Activated CD4-positive, CD25-positive, alpha-beta regulatory T cell treated with anti-CD3 and anti-CD28 coated beads, Interleukin-2, amount 50 U/mL, for 24 hours (primary cell): ENCODE data around the gene NTMT1.

Experiments used
- ATAC-seq, 2 donors: fragments of 150-1000 bp; cut with Tn5 transposase; one replicate each; pipeline ENCODE4 v1.10.0; 2021; ENCODE audit warnings: mild to moderate bottlenecking in 1 of 2, moderate library complexity in 1 of 2

The NTMT1 gene

GRCh38 chr9:129597355-129598088 is 28.4 kb upstream of the NTMT1 start:
- ATAC-seq: peak; percentile 37 to 44

GRCh38 chr9:129598089-129598596 is 27.8 kb upstream of the NTMT1 start:
- no peak for ATAC-seq

DNA sequence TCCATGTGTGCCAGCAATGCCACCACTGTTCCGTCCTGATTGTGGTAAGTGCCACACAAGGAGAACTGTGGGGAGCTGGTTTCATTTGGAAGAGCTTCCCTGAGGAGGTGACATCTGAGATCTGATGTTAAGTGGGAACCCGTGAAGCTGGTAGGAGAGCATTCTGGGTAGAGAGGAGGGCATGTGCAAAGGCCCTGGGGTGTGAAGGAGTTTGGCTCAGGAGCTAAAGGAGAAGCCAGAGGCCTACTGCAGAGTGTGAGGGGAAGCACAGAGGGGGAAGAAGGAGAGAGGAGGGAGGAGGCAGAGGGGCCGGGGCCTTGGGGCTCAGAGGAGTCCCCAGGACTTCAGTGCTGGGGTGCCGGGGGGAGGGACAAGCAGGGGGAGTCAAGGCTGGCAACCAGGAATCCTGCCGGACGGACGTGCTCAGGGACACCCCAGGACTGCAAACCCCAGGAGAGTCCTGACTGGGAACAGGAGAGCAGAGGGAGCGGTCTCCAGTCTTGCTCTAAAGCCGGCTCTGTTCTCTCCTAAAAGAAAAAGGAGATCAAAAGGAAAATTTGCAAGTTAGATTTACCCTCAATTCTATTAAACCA is 24.8 kb upstream of the NTMT1 start:
- ATAC-seq: no peak

- peak in 1 of 2 donors; percentile 13 for ATAC-seq
These were observed 23.2 kb upstream of the NTMT1 start for GRCh38 chr9:129602598-129603415.

DNA sequence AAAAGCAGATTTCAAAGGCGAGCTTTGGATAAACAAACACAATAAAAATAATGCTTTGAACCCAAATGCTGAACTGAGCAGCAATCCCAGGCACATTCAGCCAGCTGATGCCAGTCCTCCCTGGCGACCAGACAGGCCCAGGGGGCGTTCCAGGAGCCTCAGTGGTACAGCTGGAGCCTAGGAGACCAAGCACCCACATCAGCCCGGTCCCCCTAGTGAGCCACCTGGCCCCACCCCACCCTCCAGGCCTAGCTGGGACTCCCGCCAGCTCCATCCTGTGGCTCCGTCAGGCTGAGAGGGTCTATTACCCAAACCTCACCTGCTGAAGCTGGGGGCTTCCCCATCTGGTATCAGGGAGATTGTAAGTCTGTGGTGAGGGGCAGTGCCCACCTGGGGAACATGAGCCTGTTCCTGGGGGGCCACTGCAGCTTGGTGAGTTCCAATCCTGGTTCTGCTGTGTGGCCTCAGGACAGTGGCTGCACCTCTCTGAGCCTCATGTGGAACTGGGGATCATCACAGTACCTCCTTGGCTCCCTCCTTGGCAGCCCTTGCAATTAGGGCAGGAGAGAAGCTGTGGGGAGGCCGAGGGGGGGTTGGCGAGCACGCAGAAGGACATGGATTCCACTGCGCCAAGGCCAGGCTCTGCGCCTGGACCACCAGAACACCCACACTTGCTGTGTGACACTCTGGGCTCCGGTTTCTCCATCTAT is 21.8 kb upstream of the NTMT1 start:
- no peak for ATAC-seq

DNA sequence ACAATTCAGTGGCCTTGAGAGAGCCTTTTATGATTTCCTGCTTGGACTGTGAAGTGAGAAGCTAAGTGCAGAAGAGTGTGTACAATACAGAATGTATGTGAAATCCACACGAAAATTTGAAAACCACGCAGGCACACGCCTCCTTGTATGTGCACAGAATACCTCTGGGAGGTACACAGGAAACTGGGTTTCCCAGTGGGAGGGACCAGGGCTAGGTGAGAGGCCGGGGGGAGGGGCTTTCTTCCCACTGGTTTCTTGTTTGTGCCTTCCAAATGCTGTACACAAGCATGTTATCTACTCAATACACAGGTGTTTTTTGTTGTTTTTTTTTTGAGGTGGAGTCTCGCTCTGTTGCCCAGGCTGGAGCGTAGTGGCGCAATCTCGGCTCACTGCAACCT is 21.2 kb upstream of the NTMT1 start:
- no peak for ATAC-seq

DNA sequence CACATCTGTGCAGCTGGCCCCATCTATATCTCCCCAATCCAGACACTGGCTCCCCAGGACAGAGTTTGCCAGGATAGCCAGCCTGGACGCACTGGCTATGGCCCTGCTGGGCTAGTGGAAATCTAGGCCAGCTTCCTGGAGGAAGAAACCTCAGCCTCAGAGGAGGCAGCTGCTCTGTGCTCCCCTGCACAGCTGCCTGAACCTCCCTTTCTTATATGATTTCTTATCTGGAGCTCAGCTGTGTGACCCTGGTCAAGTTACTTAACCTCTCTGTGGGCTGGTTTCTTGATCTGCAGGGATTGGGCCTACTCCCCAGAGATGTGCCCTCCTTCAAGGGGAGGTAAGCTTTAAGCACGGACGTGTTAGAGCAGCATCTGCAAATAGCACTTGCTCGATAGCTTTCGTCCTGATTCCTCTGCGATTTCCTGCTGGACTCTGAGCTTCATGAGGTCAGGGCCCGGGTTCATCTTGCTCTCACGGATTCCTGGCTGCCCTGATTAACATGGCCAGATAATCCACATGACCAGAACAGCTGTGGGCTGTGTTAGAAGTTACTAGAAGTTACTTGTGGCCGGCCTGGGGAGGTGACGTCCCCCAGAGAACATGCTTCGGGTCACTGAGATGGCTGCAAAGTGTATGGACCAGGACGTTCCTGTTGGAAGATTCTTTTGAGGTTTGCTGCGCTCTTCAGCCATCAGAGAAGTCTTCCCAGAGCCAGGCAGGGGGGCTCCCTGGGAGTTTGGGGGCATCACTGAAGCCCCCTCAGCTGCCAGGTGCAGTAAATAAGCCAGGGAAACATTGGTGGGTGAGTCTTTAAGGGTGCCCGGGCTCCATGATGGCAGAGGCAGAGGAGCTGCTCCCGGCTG is 19.6 kb upstream of the NTMT1 start:
- no peak for ATAC-seq

DNA sequence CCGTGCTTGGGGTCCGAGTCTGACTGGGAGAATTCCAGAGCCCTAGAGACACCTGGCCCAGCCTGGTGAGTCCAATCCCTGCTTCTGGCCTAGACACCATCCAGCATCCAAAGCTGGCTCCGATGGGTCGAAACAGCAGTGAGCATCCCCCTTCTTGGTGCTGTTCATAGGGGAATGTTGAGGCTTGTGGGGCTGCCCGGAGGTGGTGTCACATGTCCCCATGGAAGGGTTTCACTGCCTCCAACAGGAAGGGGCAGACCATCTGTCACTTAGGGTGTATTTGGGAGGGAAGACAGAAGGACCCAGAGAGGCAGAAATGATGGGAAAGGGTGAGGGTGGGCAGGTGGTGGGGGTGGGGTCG is 19.0 kb upstream of the NTMT1 start:
- no peak for ATAC-seq

DNA sequence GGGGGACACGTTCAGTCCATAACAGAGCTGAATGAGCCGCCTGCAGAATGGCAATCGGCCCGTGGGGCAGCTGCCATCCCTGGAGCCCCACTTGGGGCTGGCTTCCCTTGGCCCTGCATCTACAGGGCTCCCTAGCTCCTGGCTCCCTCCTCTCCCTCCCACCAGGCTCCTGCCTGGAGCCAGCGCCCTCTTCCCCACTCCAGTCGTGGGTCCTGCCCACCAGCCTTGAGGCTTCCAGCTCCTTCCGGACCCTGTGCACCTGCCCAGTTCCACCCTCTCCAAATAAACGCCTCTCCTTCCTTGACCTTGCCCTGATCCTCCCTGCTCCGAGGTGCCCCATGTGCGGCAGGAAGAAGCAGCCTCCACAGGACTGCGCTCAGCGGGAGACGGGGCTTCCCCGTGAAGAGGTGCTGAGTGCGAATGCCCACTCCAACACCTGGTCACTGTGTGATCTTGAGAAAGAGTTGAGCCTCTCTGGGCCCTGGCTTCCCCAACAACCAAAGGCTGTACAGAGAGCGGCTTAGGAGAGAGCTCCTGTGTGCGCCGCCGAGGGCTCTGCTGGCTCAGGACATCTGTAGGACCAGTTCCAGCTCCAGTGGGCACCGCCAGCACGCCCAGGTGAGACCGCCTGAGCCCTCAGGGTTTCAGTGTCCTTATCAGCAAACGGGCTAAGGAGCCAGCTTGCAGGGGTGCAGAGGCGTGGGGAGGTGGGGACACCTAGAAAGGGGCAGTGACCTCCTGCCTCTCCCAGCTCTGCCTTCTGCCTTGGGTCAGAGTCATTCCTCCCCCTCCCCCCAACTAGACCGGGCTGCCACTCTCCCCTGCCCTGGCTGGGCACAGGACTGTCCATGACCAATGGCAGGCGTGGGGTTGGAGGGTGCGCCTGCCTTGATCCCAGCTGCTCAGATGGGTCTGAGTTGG is 17.1 kb upstream of the NTMT1 start:
- ATAC-seq: no peak

- peak; percentile 23 to 42 for ATAC-seq
These were observed 16.3 kb upstream of the NTMT1 start for GRCh38 chr9:129609486-129610212.

DNA sequence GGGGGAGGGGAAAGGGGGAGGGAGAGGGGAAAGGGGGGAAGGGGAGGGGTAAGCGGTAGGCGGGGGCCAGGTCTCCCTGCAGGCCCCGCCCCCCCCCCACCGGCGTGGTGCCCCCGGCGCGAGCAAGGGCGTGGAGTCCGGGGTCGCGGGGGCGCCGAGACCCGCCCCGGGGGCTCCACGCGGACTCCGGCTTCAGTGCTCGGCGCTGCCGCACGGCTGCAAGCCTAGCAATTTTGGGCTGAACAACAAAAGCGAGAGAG is 15.8 kb upstream of the NTMT1 start:
- no peak for ATAC-seq

DNA sequence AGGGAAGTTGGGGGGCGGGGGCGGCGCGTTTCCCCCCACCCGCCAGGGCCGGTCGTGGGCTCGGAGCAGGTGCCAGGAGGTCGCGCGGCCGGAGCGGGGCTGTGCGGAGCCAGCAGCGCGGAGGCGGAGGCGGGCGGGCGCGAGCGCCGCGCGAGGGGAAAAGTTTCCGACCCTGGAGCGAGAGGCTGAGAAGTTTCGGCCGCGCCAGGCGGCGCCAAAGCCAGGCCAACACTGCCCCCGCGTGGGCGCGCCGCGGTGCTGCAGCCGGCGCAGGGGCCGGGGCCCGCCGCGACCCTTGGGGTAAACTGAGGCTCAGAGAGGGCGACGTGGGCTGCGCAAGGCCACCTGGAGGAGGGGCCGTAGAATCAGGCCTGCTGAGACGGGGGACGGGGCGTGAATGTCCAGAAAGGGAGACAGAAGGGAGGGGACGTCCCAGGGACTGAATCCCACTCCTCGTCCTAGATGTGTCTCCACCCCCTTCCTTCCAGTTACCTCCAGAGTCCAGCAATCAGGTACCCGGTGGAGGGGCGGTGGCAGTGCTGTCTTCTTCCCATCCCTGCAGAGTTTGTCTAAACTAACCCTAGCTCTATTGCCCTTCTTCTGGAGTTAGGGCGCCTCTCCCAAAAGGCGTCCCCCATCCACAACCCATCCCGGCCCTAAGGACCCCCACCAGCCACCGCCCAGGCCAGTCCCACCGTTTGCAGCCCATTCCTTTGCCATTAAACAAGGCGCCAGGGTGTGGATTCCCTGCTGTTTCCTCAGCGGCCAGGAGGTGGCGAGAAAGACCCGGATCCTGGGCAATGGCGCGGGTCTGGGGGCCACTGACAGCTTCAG is 15.3 kb upstream of the NTMT1 start:
- ATAC-seq: peak; percentile 73

DNA sequence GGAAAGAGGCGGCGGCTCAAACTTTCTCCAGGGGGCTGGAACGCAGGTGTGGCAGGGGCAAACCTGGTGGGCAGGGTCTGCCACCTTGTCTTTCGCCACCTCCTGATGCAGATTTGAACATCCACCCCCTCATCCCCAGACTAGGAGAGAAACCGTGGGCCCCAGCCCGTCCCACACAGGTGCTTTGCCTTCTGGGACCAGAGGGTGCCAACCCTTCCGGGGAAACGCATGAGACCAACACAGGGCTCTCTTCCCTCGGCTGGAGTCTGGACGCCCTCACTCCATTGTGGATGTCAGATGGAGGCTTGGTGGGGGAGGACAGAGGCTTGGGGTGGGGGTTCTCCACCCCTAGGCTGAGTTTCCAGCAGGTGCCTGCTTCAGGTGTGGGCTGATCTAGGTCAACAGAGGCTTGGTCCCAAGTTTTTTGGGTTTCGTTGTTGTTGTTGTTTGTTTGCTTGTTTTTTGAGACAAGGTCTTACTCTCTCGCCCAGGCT is 14.6 kb upstream of the NTMT1 start:
- ATAC-seq: no peak

- no peak for ATAC-seq
These were observed 13.8 kb upstream of the NTMT1 start for GRCh38 chr9:129612123-129612522.

GRCh38 chr9:129612815-129613519 is 13.0 kb upstream of the NTMT1 start:
- no peak for ATAC-seq

GRCh38 chr9:129613520-129614175 is 12.3 kb upstream of the NTMT1 start:
- no peak for ATAC-seq

- ATAC-seq: no peak
These were observed 11.0 kb upstream of the NTMT1 start for GRCh38 chr9:129614932-129615331.
